IMR-90 (cell line): ENCODE measurements around the gene PODXL. TPM values are rescaled to one million over a fixed set of nuclear protein-coding genes. Genes with fewer than 3 reads are reported as not detected.

Experiments used
- ATAC-seq: fragments of 200-7000 bp; cut with Tn5 transposase; 2 replicates; pipeline ENCODE4 v1.9.1; 2020; ENCODE audit warnings: low read depth, mild to moderate bottlenecking, moderate library complexity
- BruUV-seq: library from RNA; stranded (reverse); fragments of 400-500 nt; replicated peaks from 2 replicates; lab custom pipeline; 2021; lab: Mats Ljungman, UMichigan
- CTCF ChIA-PET: fragments of 300-600 bp; formaldehyde crosslinking; extraction: SDS; loops from one replicate; lab custom pipeline; 2021; ENCODE audit warnings: antibody characterized with exemption; lab: Yijun Ruan, JAX
- POLR2A ChIA-PET: fragments of 300-600 bp; sonication (Branson Sonifier 250); formaldehyde crosslinking; loops from one replicate; lab custom pipeline; 2022; ENCODE audit warnings: antibody characterized with exemption; ENCODE audit not compliant: unreplicated experiment; lab: Charles Lee
- DNase-seq: peaks from one replicate; pipeline ENCODE4 v3.0.0; 2013
- H2AFZ ChIP-seq: replicated peaks from 2 replicates; pipeline ENCODE3; 2013; ENCODE audit warnings: low read length, mild to moderate bottlenecking; ENCODE audit not compliant: poor library complexity
- H2AK5ac ChIP-seq: 2 replicates; pipeline ENCODE4 v1.6.1; 2013; ENCODE audit warnings: low read depth, low read length, inconsistent platforms
- H2AK9ac ChIP-seq: replicated peaks from 2 replicates; pipeline ENCODE3; 2013; ENCODE audit warnings: mild to moderate bottlenecking, low read depth, low read length, moderate library complexity; ENCODE audit not compliant: poor library complexity
- H2BK120ac ChIP-seq: 2 replicates; pipeline ENCODE4 v1.6.1; 2013; ENCODE audit warnings: low read depth, low read length, inconsistent platforms
- H2BK15ac ChIP-seq: 3 replicates; pipeline ENCODE4 v1.6.1; 2013; ENCODE audit warnings: low read depth, low read length, inconsistent platforms
- H2BK20ac ChIP-seq: 2 replicates; pipeline ENCODE4 v1.6.1; 2013; ENCODE audit warnings: low read depth, mild to moderate bottlenecking, inconsistent platforms, low read length, moderate library complexity
- H2BK5ac ChIP-seq: 2 replicates; pipeline ENCODE4 v1.6.1; 2013; ENCODE audit warnings: mild to moderate bottlenecking, low read depth, low read length, inconsistent platforms; ENCODE audit not compliant: poor library complexity, severe bottlenecking
- H3K14ac ChIP-seq: replicated peaks from 2 replicates; pipeline ENCODE4 v1.6.1; 2013; ENCODE audit warnings: low read depth, low read length, inconsistent platforms
- H3K18ac ChIP-seq: 2 replicates; pipeline ENCODE4 v1.6.1; 2013; ENCODE audit warnings: low read depth, low read length, control low read depth
- H3K23ac ChIP-seq: 2 replicates; pipeline ENCODE4 v1.6.1; 2013; ENCODE audit warnings: low read depth, low read length, inconsistent platforms
- H3K27ac ChIP-seq: 2 replicates; pipeline ENCODE4 v1.5.1; 2013; ENCODE audit warnings: mild to moderate bottlenecking, control low read depth, low read length; ENCODE audit not compliant: insufficient read depth
- H3K27me3 ChIP-seq: 2 replicates; pipeline ENCODE4 v1.6.1; 2013; ENCODE audit warnings: low read length; ENCODE audit not compliant: control insufficient read depth, insufficient read depth
- H3K36me3 ChIP-seq: 2 replicates; pipeline ENCODE4 v1.6.1; 2013; ENCODE audit warnings: low read length, mixed read lengths; ENCODE audit not compliant: control insufficient read depth, insufficient read depth
- H3K4ac ChIP-seq: 2 replicates; pipeline ENCODE4 v1.6.1; 2013; ENCODE audit warnings: low read depth, low read length, inconsistent platforms
- H3K4me1 ChIP-seq: 2 replicates; pipeline ENCODE4 v1.6.1; 2013; ENCODE audit warnings: low read length, mixed read lengths; ENCODE audit not compliant: control insufficient read depth, insufficient read depth
- H3K4me2 ChIP-seq: 2 replicates; pipeline ENCODE4 v1.6.1; 2013; ENCODE audit warnings: low read depth, mild to moderate bottlenecking, control low read depth, low read length, moderate library complexity
- H3K4me3 ChIP-seq: 2 replicates; pipeline ENCODE4 v1.5.1; 2013; ENCODE audit warnings: low read depth, mild to moderate bottlenecking, control low read depth, low read length, moderate library complexity; ENCODE audit not compliant: insufficient read depth
- H3K56ac ChIP-seq: 2 replicates; pipeline ENCODE4 v1.6.1; 2013; ENCODE audit warnings: low read length, inconsistent platforms; ENCODE audit not compliant: insufficient read depth; ENCODE audit errors: extremely low read depth
- H3K79me1 ChIP-seq, 2 experiments: 2 replicates each; pipeline ENCODE4 v1.6.1; 2013; ENCODE audit warnings: low read length in 2 of 2, inconsistent platforms in 1 of 2, low read depth in 1 of 2
- H3K9ac ChIP-seq: 2 replicates; pipeline ENCODE4 v1.6.1; 2013; ENCODE audit warnings: low read depth, low read length, control low read depth
- H3K9me1 ChIP-seq: 2 replicates; pipeline ENCODE4 v1.6.1; 2013; ENCODE audit warnings: low read length, inconsistent platforms; ENCODE audit not compliant: insufficient read depth
- H3K9me3 ChIP-seq: 2 replicates; pipeline ENCODE4 v1.6.1; 2013; ENCODE audit warnings: low read length; ENCODE audit not compliant: control insufficient read depth, insufficient read depth
- H4K20me1 ChIP-seq: 2 replicates; pipeline ENCODE4 v1.6.1; 2013; ENCODE audit warnings: low read length, inconsistent platforms; ENCODE audit not compliant: insufficient read depth
- H4K5ac ChIP-seq: 2 replicates; pipeline ENCODE4 v1.6.1; 2013; ENCODE audit warnings: mild to moderate bottlenecking, low read depth, low read length, control low read depth
- H4K8ac ChIP-seq, 2 experiments: 2 replicates each; pipeline ENCODE4 v1.6.1; 2013; ENCODE audit warnings: low read depth in 2 of 2, low read length in 2 of 2, control low read depth in 1 of 2, inconsistent platforms in 1 of 2
- H4K91ac ChIP-seq: 2 replicates; pipeline ENCODE4 v1.6.1; 2013; ENCODE audit warnings: low read depth, low read length, inconsistent platforms; ENCODE audit not compliant: insufficient read depth
- BHLHE40 ChIP-seq: fragments of 150-350 bp; IDR thresholded peaks from 2 replicates; pipeline ENCODE4 v1.6.1; 2016; ENCODE audit warnings: mild to moderate bottlenecking, low read depth, low read length
- CEBPB ChIP-seq: IDR thresholded peaks from 2 replicates; pipeline ENCODE4 v1.6.1; 2012; ENCODE audit warnings: low read depth, low read length, improper control_type of control experiment
- CHD1 ChIP-seq: IDR thresholded peaks from 2 replicates; pipeline ENCODE4 v1.6.1; 2012; ENCODE audit warnings: low read depth, low read length, improper control_type of control experiment
- FOS ChIP-seq: fragments of 150-350 bp; IDR thresholded peaks from 2 replicates; pipeline ENCODE4 v1.6.1; 2016; ENCODE audit warnings: low read depth, low read length
- MAFK ChIP-seq: IDR thresholded peaks from 2 replicates; pipeline ENCODE4 v1.6.1; 2012; ENCODE audit warnings: low read depth, low read length, improper control_type of control experiment
- MAZ ChIP-seq: IDR thresholded peaks from 2 replicates; pipeline ENCODE4 v1.6.1; 2012; ENCODE audit warnings: low read depth, mild to moderate bottlenecking, low read length, improper control_type of control experiment, moderate library complexity, borderline replicate concordance
- MXI1 ChIP-seq: IDR thresholded peaks from 2 replicates; pipeline ENCODE4 v1.6.1; 2012; ENCODE audit warnings: low read depth, mild to moderate bottlenecking, low read length, moderate library complexity, borderline replicate concordance
- NFE2L2 ChIP-seq: fragments of 150-350 bp; IDR thresholded peaks from 2 replicates; pipeline ENCODE4 v1.6.1; 2016; ENCODE audit warnings: low read depth, mild to moderate bottlenecking, low read length
- POLR2A ChIP-seq: IDR thresholded peaks from 2 replicates; pipeline ENCODE4 v1.6.1; 2012; ENCODE audit warnings: mild to moderate bottlenecking, low read depth, low read length
- RAD21 ChIP-seq: IDR thresholded peaks from 2 replicates; pipeline ENCODE4 v1.6.1; 2012; ENCODE audit warnings: low read length, improper control_type of control experiment
- RCOR1 ChIP-seq: IDR thresholded peaks from 2 replicates; pipeline ENCODE4 v1.6.1; 2012; ENCODE audit warnings: mild to moderate bottlenecking, low read length, improper control_type of control experiment; ENCODE audit not compliant: insufficient replicate concordance
- RFX5 ChIP-seq: IDR thresholded peaks from 2 replicates; pipeline ENCODE4 v1.8.0; 2012; ENCODE audit warnings: low read depth, mild to moderate bottlenecking, low read length, moderate library complexity
- WGBS, 2 experiments: methylation state at CpG; one replicate each; pipeline versions ENCODE4 v1.1.5 to v1.1.7; 2013; ENCODE audit warnings: missing lambda C conversion rate in 2 of 2; ENCODE audit not compliant: insufficient read length in 1 of 2; ENCODE audit errors: extremely low coverage in 2 of 2; 5-methylcytosine and 5-hydroxymethylcytosine counted together
- dilution Hi-C: fragments of 300-500 bp; cut with HindIII; formaldehyde crosslinking; loops from one replicate; pipeline ENCODE4 v1.14.3; 2018; ENCODE audit warnings: low sequenced_read_pairs; ENCODE audit not compliant: unreplicated experiment
- in situ Hi-C: fragments of 300-500 bp; cut with MboI; formaldehyde crosslinking; loops from 3 replicates; pipeline ENCODE4 v1.14.3; 2019; ENCODE audit warnings: low sequenced_read_pairs, inconsistent platforms, mixed read lengths
- intact Hi-C: fragments of 100-400 bp; cut with micrococcal nuclease; formaldehyde crosslinking; loops from 2 replicates; pipeline ENCODE4 v1.10.0; 2022
- polyA plus RNA-seq, 3 experiments: library from polyadenylated mRNA; depleted of rRNA; stranded (reverse); fragments of >200 nt; gene quantifications; 2 replicates each; pipeline ENCODE4 v1.2.3, GENCODE V29; 2012; ENCODE audit warnings: low replicate concordance in 1 of 3
- total RNA-seq: library from RNA; depleted of rRNA; stranded (reverse); fragments of >200 nt; gene quantifications from 2 replicates; pipeline ENCODE4 v1.2.3, GENCODE V29; 2012
- TF ChIP-seq, protein P1 (sequence below): fragments of 150-350 bp; IDR thresholded peaks from 2 replicates; pipeline ENCODE4 v1.6.1; 2016; ENCODE audit warnings: low read depth, mild to moderate bottlenecking, low read length, moderate library complexity, borderline replicate concordance
- TF ChIP-seq, protein P2 (sequence below): fragments of 150-350 bp; IDR thresholded peaks from 2 replicates; pipeline ENCODE4 v1.6.1; 2017; ENCODE audit warnings: mild to moderate bottlenecking, antibody characterized with exemption, low read length, low read depth

The PODXL gene
- total and polyA plus RNA-seq, 2 of the 4 experiments (the other 2 are of a cell fraction): 1.3 to 3.8 TPM

DNA sequence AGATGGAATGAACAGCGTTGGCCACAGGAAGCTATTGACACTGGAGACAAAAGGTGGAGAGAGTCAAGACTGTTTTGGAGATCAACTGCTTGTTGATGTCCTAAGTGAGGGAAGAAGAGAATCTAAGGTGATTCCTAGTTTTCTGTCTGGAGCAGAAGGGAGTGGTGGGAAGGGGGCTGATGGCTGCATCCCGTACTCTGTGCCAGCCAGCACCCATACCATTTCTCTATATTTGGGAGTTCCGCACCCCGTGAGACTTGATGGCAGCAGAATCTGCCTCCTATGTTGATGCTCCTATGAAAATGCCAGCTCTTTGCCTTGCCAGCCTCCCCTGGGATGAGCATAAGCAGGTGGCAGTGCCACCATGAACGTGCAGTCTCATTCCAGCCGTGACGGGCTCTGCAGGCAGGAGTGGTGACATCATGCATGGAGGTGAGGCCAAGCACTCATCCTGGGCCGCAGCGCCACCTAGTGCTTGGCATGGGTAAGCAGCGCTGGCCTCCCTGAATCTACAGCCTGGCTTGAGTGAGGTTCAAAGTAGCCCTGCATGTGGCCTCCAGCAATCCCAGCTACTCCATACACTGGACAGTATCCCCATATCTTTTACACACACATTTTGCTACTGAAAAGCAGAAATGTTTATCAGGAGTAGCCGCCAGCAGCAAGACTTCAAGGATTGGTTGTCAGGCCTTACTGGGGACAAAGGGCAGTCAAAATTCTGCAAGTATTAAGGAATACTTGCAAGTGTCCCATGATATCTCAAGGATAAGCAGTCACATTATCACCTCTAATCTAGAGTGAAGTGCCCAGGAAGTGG lies 43.0 kb downstream of the PODXL start:
- H4K8ac ChIP-seq: no peak overlapping the region
- 35% methylated on average over 4 of the region's 11 CpGs; no CpG with 5 or more reads in 1 of the 2 experiments for WGBS, 2 experiments
- no peak overlapping the region for H3K4ac ChIP-seq
- intact Hi-C loops (no loop called here), dilution Hi-C loops (no loop called here), in situ Hi-C loops (loop anchor here (5.0 kb wide), 1 partner anchor 139 kb away; no protein-coding TSS in a partner anchor)
- ATAC-seq: peak; percentile 99
- H2BK120ac ChIP-seq: no peak overlapping the region
- no peaks in the 10 kb centered on the region for H4K20me1 ChIP-seq
- peak; percentile 81 for DNase-seq
- 0 out of 2 replicates have a peak overlapping the region, but pooled peaks have one; percentile 33 for H3K23ac ChIP-seq
- no peaks in the 10 kb centered on the region for H3K36me3 ChIP-seq
- H2AK9ac ChIP-seq: no peak overlapping the region
- ChIA-PET CTCF (interaction anchor here (0.5 to 1.5 kb wide), 4 partner anchors 12 to 447 kb away, joined by 3 to 5 read pairs (median 4); no protein-coding TSS in a partner anchor), POLR2A (no interaction called here)
- no peak overlapping the region; the same call in 1 of the 2 replicates for H4K91ac ChIP-seq
- H3K56ac ChIP-seq: no peak overlapping the region
- no peaks in the 10 kb centered on the region; the same call in 1 of the 2 replicates for H3K27me3 ChIP-seq
- H3K79me1 ChIP-seq: peaks cover 0 to 9% of the 10 kb centered on the region in 2 experiments; a peak in 1 of 4 replicates
- no peak overlapping the region for H2AK5ac ChIP-seq
- H2BK15ac ChIP-seq: no peak overlapping the region
- no peaks in the 10 kb centered on the region for H3K9me3 ChIP-seq
- no peak overlapping the region for H3K27ac ChIP-seq
- no peaks in the 10 kb centered on the region for H3K4me1 ChIP-seq
- no peak overlapping the region for H4K5ac ChIP-seq
- peaks cover 4% of the 10 kb centered on the region for H3K9me1 ChIP-seq
- no TSS peak for BruUV-seq
- H2AFZ ChIP-seq: peak overlapping the region; percentile 76
- H2BK20ac ChIP-seq: no peak overlapping the region
- no peak overlapping the region for H3K14ac ChIP-seq
- no peak overlapping the region for H3K9ac ChIP-seq
- H3K4me2 ChIP-seq: no peak overlapping the region
- no peak overlapping the region for H3K18ac ChIP-seq
- no peak overlapping the region for H3K4me3 ChIP-seq
- H2BK5ac ChIP-seq: no peak overlapping the region
- TF ChIP-seq POLR2A: no peak
- TF ChIP-seq, protein P1, sequence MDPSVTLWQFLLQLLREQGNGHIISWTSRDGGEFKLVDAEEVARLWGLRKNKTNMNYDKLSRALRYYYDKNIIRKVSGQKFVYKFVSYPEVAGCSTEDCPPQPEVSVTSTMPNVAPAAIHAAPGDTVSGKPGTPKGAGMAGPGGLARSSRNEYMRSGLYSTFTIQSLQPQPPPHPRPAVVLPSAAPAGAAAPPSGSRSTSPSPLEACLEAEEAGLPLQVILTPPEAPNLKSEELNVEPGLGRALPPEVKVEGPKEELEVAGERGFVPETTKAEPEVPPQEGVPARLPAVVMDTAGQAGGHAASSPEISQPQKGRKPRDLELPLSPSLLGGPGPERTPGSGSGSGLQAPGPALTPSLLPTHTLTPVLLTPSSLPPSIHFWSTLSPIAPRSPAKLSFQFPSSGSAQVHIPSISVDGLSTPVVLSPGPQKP: no peak
- TF ChIP-seq, protein P2, sequence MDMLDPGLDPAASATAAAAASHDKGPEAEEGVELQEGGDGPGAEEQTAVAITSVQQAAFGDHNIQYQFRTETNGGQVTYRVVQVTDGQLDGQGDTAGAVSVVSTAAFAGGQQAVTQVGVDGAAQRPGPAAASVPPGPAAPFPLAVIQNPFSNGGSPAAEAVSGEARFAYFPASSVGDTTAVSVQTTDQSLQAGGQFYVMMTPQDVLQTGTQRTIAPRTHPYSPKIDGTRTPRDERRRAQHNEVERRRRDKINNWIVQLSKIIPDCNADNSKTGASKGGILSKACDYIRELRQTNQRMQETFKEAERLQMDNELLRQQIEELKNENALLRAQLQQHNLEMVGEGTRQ: no peak
- TF ChIP-seq FOS: no peak
- peak; percentile 48; the same call in 1 of the 2 replicates for TF ChIP-seq CEBPB
- no peak for TF ChIP-seq CHD1
- no peak for TF ChIP-seq RFX5
- TF ChIP-seq RCOR1: no peak
- 0 out of 2 replicates have a peak, but pooled peaks have one; percentile 17 for TF ChIP-seq NFE2L2
- no peak for TF ChIP-seq MAZ
- TF ChIP-seq BHLHE40: peak; percentile 89
- no peak for TF ChIP-seq MAFK
- no peak for TF ChIP-seq MXI1
- peak; percentile 81 for TF ChIP-seq RAD21
